GM12875 (cell line): Measurements from ENCODE around the gene EPHA5.

Experiments used
- H3K4me3 ChIP-seq: one replicate; pipeline ENCODE4 v1.5.1; 2011; ENCODE audit warnings: low read depth, low read length, control low read depth
- CTCF ChIP-seq: IDR thresholded peaks from 2 replicates; pipeline ENCODE4 v1.5.1; 2011; ENCODE audit warnings: low read depth, mild to moderate bottlenecking, control low read depth, inconsistent platforms, low read length, moderate library complexity, borderline replicate concordance; ENCODE audit not compliant: insufficient read depth

The EPHA5 gene

GRCh38 chr4:65370709-65371108 is 299.6 kb downstream of the EPHA5 start:
- H3K4me3 ChIP-seq, result no peak overlapping the region
- TF ChIP-seq CTCF, result no peak

- TF ChIP-seq CTCF, result no peak
- H3K4me3 ChIP-seq, result no peak overlapping the region
Observed at GRCh38 chr4:65367306-65367705, 303.0 kb downstream of the EPHA5 start.

- no peak for TF ChIP-seq CTCF
- H3K4me3 ChIP-seq, result no peak overlapping the region
Observed at GRCh38 chr4:65358914-65359313, 311.4 kb downstream of the EPHA5 start.

DNA sequence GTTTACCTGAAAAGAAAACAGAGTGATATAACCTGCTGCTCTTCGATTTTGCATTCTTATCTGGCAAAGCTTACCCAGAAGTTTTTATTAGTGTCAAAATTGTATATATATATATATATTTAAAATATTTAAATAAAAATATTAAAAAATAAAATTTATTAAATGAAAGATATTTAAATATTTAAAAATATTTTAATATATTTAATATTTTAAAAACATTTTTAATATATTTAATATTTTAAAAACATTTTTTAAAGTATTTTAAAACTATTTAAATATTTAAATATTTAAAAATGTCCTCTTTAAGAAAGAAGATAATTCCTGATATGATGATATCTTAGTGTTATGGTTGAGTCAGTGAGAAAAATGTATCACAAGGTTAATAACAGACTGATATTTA is 317.2 kb downstream of the EPHA5 start:
- TF ChIP-seq CTCF, result no peak
- no peak overlapping the region for H3K4me3 ChIP-seq

DNA sequence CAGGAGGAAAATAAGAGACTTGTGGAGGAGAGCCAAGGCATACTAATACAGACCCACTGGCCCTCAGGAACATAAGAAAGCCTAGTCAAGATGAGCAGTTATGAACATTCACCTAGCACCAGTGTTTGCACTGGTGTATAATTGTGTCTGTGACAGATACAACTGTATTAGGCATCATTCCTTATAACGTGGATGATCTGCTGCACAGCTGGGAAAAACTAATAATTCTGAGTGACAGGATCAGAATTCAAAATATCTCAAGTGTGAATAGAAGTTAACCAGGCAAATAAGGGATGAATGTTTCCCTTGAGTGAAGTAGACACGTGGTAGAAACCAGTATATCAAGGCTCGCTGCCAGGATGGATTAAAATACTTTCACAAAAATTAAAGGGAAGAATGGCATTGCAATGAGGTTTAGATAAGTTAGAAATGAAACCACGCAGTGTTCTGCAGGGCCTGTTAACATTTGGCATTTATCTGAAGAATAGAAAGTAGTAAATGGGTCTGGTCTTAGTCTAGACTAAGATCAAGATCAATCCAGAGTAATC is 325.9 kb downstream of the EPHA5 start:
- TF ChIP-seq CTCF, result no peak
- no peak overlapping the region for H3K4me3 ChIP-seq

GRCh38 chr4:65343342-65343741 is 326.9 kb downstream of the EPHA5 start:
- TF ChIP-seq CTCF, result no peak
- H3K4me3 ChIP-seq, result no peak overlapping the region

DNA sequence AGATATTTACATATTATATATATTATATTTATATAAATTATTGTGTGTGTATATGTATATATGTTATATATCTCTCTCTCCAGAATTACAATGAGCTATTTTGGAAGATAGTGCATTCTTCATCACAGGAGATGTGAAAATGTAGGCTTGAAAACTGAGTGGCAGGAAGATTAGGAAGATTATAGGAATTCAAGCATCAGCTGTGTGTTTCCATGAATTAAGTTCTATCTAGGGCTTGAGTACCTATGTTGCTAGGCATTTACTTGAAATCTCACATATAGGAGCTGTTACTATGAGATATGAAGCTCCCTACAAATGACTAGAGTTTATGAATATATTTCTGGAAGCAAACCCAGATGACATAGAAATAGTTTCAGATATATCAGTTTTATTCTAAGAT is 328.7 kb downstream of the EPHA5 start:
- no peak overlapping the region for H3K4me3 ChIP-seq
- no peak for TF ChIP-seq CTCF
